Activated naive CD8-positive, alpha-beta T cell (primary cell): ENCODE results near the gene SYTL5.

Source experiments
- H3K27ac Mint-ChIP-seq: one replicate; pipeline ENCODE4 v1.8.0; 2021; ENCODE audit warnings: mixed read lengths
- H3K27me3 Mint-ChIP-seq: one replicate; pipeline ENCODE4 v1.8.0; 2021; ENCODE audit warnings: mixed read lengths
- H3K36me3 Mint-ChIP-seq: one replicate; pipeline ENCODE4 v1.8.0; 2021; ENCODE audit warnings: mixed read lengths
- H3K4me1 Mint-ChIP-seq: one replicate; pipeline ENCODE4 v1.8.0; 2021; ENCODE audit warnings: low read depth, mixed read lengths
- H3K4me3 Mint-ChIP-seq: one replicate; pipeline ENCODE4 v1.8.0; 2021; ENCODE audit warnings: mild to moderate bottlenecking, mixed read lengths
- H3K9me3 Mint-ChIP-seq: one replicate; pipeline ENCODE4 v1.8.0; 2021; ENCODE audit warnings: low read depth, mixed read lengths

Gene SYTL5

DNA sequence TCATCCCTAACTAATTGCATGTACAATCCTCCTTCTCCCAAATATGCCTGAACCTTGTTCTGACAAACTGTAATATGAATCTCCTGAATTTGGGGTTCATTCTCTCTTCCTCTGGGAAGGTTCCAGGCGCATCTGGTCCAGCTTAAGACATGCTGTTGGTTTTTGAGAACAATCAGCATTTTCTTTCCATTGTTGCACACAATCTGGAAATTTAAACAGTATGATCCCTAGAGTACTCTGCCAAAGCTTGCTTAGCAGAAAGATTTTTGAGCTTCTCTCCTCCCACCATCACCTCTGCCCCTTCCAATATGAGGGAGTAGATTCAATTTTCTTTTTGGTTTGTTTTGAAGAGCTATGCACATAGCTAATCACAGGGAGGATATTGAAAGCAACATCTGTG is 164.2 kb downstream of the SYTL5 start:
- Mint-ChIP-seq H3K9me3 (no peaks in the 10 kb centered on the region), H3K4me1 (no peaks in the 10 kb centered on the region), H3K36me3 (no peaks in the 10 kb centered on the region), H3K27ac (no peak overlapping the region), H3K4me3 (no peak overlapping the region), H3K27me3 (peaks cover 3% of the 10 kb centered on the region)

DNA sequence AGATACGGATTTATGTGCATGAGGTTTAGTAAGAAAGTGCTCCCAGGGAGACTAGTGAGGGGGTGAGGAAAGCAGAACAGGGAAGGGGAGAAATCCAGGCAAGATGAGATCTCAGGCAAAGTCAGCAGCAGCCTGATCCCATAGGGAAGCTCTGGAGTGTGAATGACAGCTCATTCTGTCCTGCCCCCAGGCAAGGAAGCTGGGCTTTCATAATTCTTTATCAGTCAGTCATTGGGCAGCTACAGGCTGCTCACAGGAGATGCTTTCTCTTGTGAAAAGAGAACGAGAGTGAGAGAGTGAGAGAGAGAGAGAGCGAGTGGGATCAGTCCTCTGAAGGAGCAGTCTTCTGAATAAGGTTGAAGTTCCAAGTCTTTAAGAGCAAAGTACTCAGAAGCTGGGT is 166.2 kb downstream of the SYTL5 start:
- Mint-ChIP-seq H3K36me3 (no peaks in the 10 kb centered on the region), H3K4me3 (no peak overlapping the region), H3K9me3 (no peaks in the 10 kb centered on the region), H3K27ac (no peak overlapping the region), H3K4me1 (no peaks in the 10 kb centered on the region), H3K27me3 (peaks cover 3% of the 10 kb centered on the region)

DNA sequence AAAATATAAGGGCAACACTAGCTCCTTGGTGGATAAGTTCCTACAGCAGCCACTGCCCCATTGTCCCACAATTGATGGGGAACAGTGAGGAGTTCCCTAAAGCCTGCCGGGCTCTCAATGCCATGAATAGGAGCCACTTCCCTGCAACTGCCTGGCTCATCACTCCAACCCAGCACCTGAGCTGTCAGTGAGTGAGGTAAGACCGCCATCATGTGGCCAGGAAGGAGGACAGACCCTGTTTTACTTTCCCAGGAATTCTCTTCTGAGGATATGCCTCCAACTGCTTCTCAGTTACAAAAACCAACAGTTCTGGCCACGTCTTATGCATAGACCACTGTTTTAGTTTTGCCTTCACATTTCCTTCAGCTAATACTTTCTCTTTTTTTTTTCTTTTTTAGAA is 168.8 kb downstream of the SYTL5 start:
- H3K4me1 Mint-ChIP-seq = no peaks in the 10 kb centered on the region
- H3K4me3 Mint-ChIP-seq = no peak overlapping the region
- no peaks in the 10 kb centered on the region for H3K9me3 Mint-ChIP-seq
- no peaks in the 10 kb centered on the region for H3K36me3 Mint-ChIP-seq
- H3K27me3 Mint-ChIP-seq = peaks cover 4% of the 10 kb centered on the region
- H3K27ac Mint-ChIP-seq = no peak overlapping the region

DNA sequence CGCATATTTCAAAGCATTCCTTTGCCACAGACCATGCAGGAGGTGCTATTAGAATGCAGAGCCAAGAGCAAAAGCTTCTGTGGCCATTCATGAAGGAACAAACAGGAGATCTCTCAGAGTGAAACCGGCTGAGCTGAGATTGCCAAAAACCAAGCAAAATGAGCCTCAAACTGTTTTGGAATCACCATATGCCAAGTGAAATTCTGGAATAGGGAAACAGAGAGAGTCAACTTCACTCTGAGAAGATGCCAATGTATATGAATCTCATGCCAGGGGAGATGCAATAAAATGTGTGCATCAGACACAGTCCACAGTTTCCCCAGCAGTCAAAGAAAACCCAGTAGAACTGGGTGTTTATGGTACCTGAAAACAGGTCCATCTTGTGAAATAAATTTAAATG is 172.0 kb downstream of the SYTL5 start:
- H3K4me1 Mint-ChIP-seq = no peaks in the 10 kb centered on the region
- H3K27me3 Mint-ChIP-seq = peaks cover 4% of the 10 kb centered on the region
- no peaks in the 10 kb centered on the region for H3K9me3 Mint-ChIP-seq
- H3K27ac Mint-ChIP-seq = no peak overlapping the region
- H3K4me3 Mint-ChIP-seq = no peak overlapping the region
- no peaks in the 10 kb centered on the region for H3K36me3 Mint-ChIP-seq
